ENCODE results near the gene CYTH1.

The CYTH1 gene

DNA sequence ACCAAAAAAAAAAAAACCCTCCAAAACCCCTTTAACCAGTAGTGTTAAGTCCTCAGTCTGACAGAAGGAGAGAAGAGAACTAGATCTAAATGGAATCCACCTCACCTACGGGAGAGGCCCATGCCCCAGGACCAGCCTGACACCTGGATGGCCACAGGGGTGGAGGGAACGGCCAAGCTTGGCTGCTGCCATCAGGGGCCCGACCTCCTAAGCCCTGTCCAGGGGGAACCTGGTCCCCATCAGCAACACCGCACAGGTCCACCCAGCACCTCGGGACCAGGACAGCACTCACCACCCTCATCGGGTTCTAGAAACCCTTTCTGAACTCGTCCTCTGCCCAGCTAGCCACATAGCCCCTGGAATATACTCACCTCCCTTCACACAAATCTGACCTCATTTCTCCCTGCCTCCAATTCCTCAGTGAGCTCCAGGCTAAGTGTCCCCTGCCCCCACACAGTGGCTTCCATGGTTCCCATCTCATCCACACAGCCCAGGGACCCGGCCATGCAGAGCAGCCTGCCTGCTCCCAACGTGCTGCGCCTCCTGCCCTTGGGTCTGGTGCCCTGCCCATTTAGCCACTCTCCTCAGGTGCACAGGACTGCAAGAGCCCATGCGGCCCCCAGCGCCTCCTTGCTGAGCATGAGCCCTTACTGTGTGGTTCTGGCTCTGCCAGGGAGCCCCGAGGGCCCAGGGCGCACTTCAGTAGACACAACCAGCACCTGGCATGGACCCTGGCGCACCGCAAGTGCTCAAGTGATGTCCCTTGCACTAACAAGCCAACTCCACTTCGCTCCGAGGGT is 18.3 kb upstream of the CYTH1 start:
- H3K4me3 ChIP-seq (replicated peaks; ENCODE audit: low read depth, low read length) = no peak overlapping the region
- no peak for DNase-seq (ENCODE audit: extremely low read depth, low read depth)
- TF ChIP-seq, protein P1, sequence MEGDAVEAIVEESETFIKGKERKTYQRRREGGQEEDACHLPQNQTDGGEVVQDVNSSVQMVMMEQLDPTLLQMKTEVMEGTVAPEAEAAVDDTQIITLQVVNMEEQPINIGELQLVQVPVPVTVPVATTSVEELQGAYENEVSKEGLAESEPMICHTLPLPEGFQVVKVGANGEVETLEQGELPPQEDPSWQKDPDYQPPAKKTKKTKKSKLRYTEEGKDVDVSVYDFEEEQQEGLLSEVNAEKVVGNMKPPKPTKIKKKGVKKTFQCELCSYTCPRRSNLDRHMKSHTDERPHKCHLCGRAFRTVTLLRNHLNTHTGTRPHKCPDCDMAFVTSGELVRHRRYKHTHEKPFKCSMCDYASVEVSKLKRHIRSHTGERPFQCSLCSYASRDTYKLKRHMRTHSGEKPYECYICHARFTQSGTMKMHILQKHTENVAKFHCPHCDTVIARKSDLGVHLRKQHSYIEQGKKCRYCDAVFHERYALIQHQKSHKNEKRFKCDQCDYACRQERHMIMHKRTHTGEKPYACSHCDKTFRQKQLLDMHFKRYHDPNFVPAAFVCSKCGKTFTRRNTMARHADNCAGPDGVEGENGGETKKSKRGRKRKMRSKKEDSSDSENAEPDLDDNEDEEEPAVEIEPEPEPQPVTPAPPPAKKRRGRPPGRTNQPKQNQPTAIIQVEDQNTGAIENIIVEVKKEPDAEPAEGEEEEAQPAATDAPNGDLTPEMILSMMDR (IDR thresholded peaks at IDR 0.05; ENCODE audit: low read depth, low read length, missing control alignments) = no peak

DNA sequence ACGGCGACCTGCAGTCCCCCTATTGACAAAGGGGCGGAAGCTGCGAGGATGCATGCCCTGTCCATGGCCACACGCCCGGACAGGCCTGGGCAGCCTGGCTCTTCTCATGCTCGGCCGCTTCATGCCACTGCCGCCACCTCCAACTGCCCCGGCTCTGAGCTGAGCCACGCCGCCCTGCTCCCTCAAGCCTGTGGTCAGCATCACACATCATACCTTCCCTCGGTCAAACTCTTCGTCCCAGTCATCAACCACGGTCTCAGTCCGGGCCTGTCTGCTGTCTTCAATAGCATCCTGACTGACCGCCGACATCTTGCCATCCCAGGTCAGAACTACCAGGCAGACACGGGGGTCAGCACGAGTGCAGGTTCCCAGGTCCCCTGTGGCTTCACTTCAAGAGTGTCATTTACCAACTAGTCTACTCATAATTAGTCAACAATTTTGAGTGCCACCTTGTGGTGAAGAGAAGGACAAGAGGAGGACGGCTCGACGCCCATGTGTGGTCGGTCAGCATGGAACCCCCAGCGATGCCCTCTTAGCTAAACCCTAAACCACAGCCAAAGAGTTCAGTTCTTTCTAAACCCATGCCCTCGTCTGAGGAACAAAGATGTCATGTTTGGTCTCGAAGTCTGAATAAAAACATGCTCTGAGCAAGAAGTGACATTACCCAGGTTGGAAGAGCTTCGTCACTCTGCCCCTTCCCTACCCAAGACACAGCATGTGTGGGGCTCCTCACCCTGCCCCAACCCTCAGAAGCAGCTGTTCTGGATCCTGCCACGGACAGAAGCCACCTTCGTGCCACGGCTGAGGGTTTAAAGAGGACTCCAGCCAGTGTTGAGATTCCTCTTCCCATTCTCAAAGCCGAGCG is 16.9 kb upstream of the CYTH1 start:
- TF ChIP-seq, protein P1 (IDR thresholded peaks at IDR 0.05; ENCODE audit: low read depth, low read length, missing control alignments) = peak; percentile 36
- DNase-seq (ENCODE audit: extremely low read depth, low read depth) = no peak
- no peak overlapping the region for H3K4me3 ChIP-seq (replicated peaks; ENCODE audit: low read depth, low read length)

GRCh38 chr17:78797691-78798585 is 15.9 kb upstream of the CYTH1 start:
- no peak for DNase-seq (ENCODE audit: extremely low read depth, low read depth)
- TF ChIP-seq, protein P1 (IDR thresholded peaks at IDR 0.05; ENCODE audit: low read depth, low read length, missing control alignments) = no peak
- H3K4me3 ChIP-seq (replicated peaks; ENCODE audit: low read depth, low read length) = no peak overlapping the region

DNA sequence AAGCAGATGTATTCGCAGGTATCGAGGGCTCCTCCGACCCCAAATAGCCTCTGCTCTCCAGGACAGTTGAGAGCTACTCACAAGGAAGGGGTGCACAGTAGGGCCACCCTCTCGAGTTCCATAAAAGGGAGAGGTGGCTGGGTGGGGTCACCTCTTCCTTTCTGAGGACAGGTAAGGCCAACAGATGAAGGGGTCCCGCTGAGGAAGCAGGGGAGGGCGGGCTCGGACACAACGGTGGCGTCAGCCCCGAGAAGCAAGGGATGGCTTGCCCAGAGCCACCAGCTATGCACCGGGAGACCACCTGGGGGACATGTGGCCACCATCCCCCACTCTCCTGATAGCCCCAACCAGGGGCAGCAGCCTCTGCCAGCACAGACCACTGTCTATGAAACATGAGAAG is 15.1 kb upstream of the CYTH1 start:
- TF ChIP-seq, protein P1 (IDR thresholded peaks at IDR 0.05; ENCODE audit: low read depth, low read length, missing control alignments) = no peak
- H3K4me3 ChIP-seq (replicated peaks; ENCODE audit: low read depth, low read length) = no peak overlapping the region
- no peak for DNase-seq (ENCODE audit: extremely low read depth, low read depth)

GRCh38 chr17:78796517-78796900 is 14.4 kb upstream of the CYTH1 start:
- TF ChIP-seq, protein P1 (IDR thresholded peaks at IDR 0.05; ENCODE audit: low read depth, low read length, missing control alignments) = no peak
- H3K4me3 ChIP-seq (replicated peaks; ENCODE audit: low read depth, low read length) = no peak overlapping the region
- DNase-seq (ENCODE audit: extremely low read depth, low read depth) = no peak

- H3K4me3 ChIP-seq (replicated peaks; ENCODE audit: low read depth, low read length) = no peak overlapping the region
- TF ChIP-seq, protein P1 (IDR thresholded peaks at IDR 0.05; ENCODE audit: low read depth, low read length, missing control alignments) = no peak
Measured at GRCh38 chr17:78795861-78796516, 13.9 kb upstream of the CYTH1 start.

More at GRCh38 chr17:78795861-78796516, 13.9 kb upstream of the CYTH1 start:
- DNase-seq (ENCODE audit: extremely low read depth, low read depth) = no peak
